Thyroid gland (tissue), 4 donors: ENCODE results near the gene NPAS2. TPM values are rescaled to one million over a fixed set of nuclear protein-coding genes. Genes with fewer than 3 reads are reported as not detected.

Source experiments
- DNase-seq, 2 donors: peaks; one replicate each; pipeline ENCODE4 v3.0.0-alpha.2; 2019
- H3K27ac ChIP-seq, 3 donors: fragments of 200-600 bp; sonication (generic); 1 replicate in 2 of 3; 2 replicates in 1 of 3; pipeline ENCODE4 v1.5.1; 2016 to 2019; ENCODE audit warnings: mild to moderate bottlenecking in 1 of 3, moderate library complexity in 1 of 3
- H3K27me3 ChIP-seq: fragments of 200-600 bp; sonication (generic); one replicate; pipeline ENCODE4 v1.5.1; 2019
- H3K36me3 ChIP-seq, 2 donors: fragments of 200-600 bp; sonication (generic); one replicate each; pipeline ENCODE4 v1.5.1; 2016 to 2019
- H3K4me1 ChIP-seq, 2 donors: fragments of 200-600 bp; sonication (generic); one replicate each; pipeline ENCODE4 v1.5.1; 2017 to 2019
- H3K4me3 ChIP-seq, 3 donors: fragments of 200-600 bp; sonication (generic); replicated peaks in 1 of 3; 1 replicate in 2 of 3; 2 replicates in 1 of 3; pipeline ENCODE4 v1.5.1; 2016; ENCODE audit warnings: mild to moderate bottlenecking in 1 of 3
- H3K9me3 ChIP-seq: fragments of 200-600 bp; sonication (generic); one replicate; pipeline ENCODE4 v1.5.1; 2017
- POLR2A ChIP-seq, 2 donors: fragments of 450-650 bp; IDR thresholded peaks; one replicate each; pipeline ENCODE4 v1.6.1; 2017; ENCODE audit warnings: antibody characterized with exemption in 2 of 2, mild to moderate bottlenecking in 2 of 2, moderate library complexity in 1 of 2
- WGBS, 2 donors: methylation state at CpG; one replicate each; pipeline ENCODE4 v1.1.5; 2017; 5-methylcytosine and 5-hydroxymethylcytosine counted together
- intact Hi-C: fragments of 100-400 bp; cut with DNase I; formaldehyde crosslinking; loops from one replicate; pipeline ENCODE4 v1.15.1; 2023
- total RNA-seq, 4 donors: library from RNA; depleted of rRNA; stranded (reverse); fragments of >200 nt; gene quantifications; one replicate each; pipeline ENCODE4 v1.2.3, GENCODE V29; 2016
- TF ChIP-seq, protein P1 (sequence below), 6 experiments: fragments of 200-600 bp in 3 of 6; fragments of 450-650 bp in 3 of 6; sonication (generic) in 3 of 6; IDR thresholded peaks; one replicate each; pipeline ENCODE4 v1.5.1; 2016 to 2019; ENCODE audit warnings: antibody characterized with exemption in 6 of 6, mild to moderate bottlenecking in 2 of 6, inconsistent platforms in 1 of 6, moderate library complexity in 1 of 6

The NPAS2 gene
- total RNA-seq, 4 donors from 2014 or later, result 12.7 to 22.8 (median 16.1) TPM

DNA sequence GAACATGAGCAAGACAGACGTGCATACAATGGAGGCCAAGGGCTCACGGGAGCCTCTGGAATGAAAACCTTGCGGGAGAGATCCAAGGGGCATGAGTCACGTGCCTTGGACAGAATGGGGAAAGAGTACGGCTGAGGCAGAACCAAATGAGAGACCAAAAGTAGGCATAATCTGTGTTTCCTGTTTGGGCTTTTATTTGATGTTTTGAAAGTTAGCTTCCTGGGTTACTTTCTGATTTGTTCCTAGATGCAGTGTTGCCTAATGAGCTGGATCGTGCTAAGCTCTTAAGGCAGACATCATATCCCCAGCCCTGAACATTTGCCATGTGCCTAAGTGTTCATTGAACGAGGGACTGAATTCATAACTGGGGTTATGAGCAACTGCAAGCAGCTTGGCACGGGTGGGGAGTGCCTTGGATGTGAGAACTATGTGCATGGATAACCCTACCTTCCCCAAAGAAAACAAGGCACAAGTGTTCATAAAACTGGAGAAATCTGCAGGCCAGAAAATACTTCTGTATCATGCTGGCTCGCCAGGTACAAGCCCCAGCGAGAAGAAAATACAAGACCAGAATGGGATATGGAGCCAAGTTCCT lies 121.8 kb downstream of the NPAS2 start:
- intact Hi-C loops, result no loop called here
- Histone ChIP-seq H3K4me3 (no peak overlapping the region), H3K27me3 (no peaks in the 10 kb centered on the region), H3K27ac (peak overlapping the region in 2 of 3 donors; percentile 28 to 38), H3K36me3 (no peaks in the 10 kb centered on the region), H3K4me1 (peaks cover 13 to 18% of the 10 kb centered on the region in 2 donors), H3K9me3 (no peaks in the 10 kb centered on the region)
- no peak for TF ChIP-seq POLR2A (IDR thresholded peaks at IDR 0.05)
- TF ChIP-seq, protein P1, sequence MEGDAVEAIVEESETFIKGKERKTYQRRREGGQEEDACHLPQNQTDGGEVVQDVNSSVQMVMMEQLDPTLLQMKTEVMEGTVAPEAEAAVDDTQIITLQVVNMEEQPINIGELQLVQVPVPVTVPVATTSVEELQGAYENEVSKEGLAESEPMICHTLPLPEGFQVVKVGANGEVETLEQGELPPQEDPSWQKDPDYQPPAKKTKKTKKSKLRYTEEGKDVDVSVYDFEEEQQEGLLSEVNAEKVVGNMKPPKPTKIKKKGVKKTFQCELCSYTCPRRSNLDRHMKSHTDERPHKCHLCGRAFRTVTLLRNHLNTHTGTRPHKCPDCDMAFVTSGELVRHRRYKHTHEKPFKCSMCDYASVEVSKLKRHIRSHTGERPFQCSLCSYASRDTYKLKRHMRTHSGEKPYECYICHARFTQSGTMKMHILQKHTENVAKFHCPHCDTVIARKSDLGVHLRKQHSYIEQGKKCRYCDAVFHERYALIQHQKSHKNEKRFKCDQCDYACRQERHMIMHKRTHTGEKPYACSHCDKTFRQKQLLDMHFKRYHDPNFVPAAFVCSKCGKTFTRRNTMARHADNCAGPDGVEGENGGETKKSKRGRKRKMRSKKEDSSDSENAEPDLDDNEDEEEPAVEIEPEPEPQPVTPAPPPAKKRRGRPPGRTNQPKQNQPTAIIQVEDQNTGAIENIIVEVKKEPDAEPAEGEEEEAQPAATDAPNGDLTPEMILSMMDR (IDR thresholded peaks at IDR 0.05), result no peak
- DNase-seq, result peak; percentile 53 to 68
- WGBS, 2 donors, result 64 to 71% methylated on average over 10 of the region's 10 CpGs

DNA sequence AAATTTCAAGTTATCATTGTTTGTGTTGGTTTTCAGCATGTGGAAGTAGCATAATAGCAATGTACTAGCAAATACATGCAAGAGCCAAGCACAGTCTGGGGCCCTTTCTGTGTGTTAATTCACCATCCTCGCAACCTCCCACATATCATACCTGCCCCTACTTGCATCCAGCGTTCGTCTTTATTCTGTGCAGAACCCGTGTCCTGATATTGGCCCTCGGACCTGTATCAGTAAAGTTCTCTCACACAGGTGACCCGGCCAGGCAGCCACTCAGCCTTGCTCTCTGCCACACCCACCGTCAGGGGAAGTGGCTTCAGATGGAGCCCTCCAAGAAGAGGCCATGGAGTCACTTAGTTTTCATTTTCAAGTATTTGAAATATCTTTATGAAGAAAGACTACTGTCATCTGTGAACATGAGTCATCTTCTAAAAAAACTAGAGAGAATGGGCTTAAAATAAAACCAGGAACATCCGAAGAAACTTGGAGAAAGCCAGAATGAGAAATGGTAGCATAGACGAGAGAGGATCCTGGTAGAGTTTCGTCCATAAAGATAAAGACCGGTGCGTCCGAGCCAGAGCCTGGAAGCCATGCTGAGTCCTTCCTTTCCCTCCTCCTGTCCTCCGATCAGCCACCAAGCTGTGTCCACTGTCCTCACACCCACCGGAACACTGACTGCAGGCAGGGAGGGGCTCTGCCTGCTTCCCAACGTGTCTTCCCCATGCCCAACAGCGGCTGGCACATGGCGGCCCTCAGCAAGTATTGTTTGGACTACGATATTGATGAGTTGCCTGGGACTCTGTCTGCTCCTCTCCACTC lies 124.9 kb downstream of the NPAS2 start:
- intact Hi-C loops, result no loop called here
- Histone ChIP-seq H3K4me1 (peaks cover 13 to 18% of the 10 kb centered on the region in 2 donors), H3K4me3 (no peak overlapping the region), H3K36me3 (no peaks in the 10 kb centered on the region), H3K9me3 (no peaks in the 10 kb centered on the region), H3K27ac (no peak overlapping the region), H3K27me3 (no peaks in the 10 kb centered on the region)
- WGBS, 2 donors, result 92% methylated on average over 19 of the region's 19 CpGs
- DNase-seq, result no peak
- no peak for TF ChIP-seq POLR2A (IDR thresholded peaks at IDR 0.05)
- TF ChIP-seq, protein P1 (IDR thresholded peaks at IDR 0.05), result no peak

DNA sequence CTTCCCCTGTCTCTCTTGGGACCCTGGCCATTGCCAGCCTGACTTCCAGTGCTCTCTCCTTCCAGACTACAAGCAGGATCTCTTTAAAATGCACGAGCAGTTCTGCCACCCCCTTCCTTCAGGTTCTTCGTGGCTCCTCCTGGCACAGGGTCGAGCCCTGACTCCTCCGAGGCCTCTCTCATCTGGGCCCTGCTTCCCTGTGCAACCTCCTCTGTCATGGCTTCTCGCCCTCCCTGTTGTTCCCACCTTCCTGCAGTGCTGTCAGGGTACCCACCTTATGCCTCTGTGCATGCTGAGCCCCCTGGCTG lies 125.4 kb downstream of the NPAS2 start:
- no peak for TF ChIP-seq POLR2A (IDR thresholded peaks at IDR 0.05)
- TF ChIP-seq, protein P1 (IDR thresholded peaks at IDR 0.05), result no peak

GRCh38 chr2:100945930-100946607 lies 126.1 kb downstream of the NPAS2 start:
- Histone ChIP-seq H3K4me3 (no peak overlapping the region), H3K9me3 (no peaks in the 10 kb centered on the region), H3K27ac (no peak overlapping the region), H3K27me3 (no peaks in the 10 kb centered on the region), H3K4me1 (peaks cover 12 to 13% of the 10 kb centered on the region in 2 donors), H3K36me3 (no peaks in the 10 kb centered on the region)
- intact Hi-C loops, result no loop called here
- WGBS, 2 donors, result 83 to 85% methylated on average over 8 of the region's 8 CpGs
- TF ChIP-seq, protein P1 (IDR thresholded peaks at IDR 0.05), result no peak
- TF ChIP-seq POLR2A (IDR thresholded peaks at IDR 0.05), result no peak
- no peak for DNase-seq

More for the DNA sequence above, 125.4 kb downstream of the NPAS2 start:
- H3K27me3 ChIP-seq, result no peaks in the 10 kb centered on the region
- intact Hi-C loops, result no loop called here
- peaks cover 13 to 18% of the 10 kb centered on the region in 2 donors for H3K4me1 ChIP-seq
- no peaks in the 10 kb centered on the region for H3K9me3 ChIP-seq
- WGBS, 2 donors, result 85 to 89% methylated on average over 5 of the region's 5 CpGs
- no peaks in the 10 kb centered on the region for H3K36me3 ChIP-seq
- no peak for DNase-seq
- H3K4me3 ChIP-seq, result no peak overlapping the region
- H3K27ac ChIP-seq, result no peak overlapping the region
